Thyroid gland (tissue), 4 donors: ENCODE results near the gene PSMC5.

Experiments used
- CTCF ChIP-seq, 6 experiments: fragments of 200-600 bp in 3 of 6; fragments of 450-650 bp in 3 of 6; sonication (generic) in 3 of 6; IDR thresholded peaks; one replicate each; pipeline ENCODE4 v1.5.1; 2016 to 2019; ENCODE audit warnings: antibody characterized with exemption in 6 of 6, mild to moderate bottlenecking in 2 of 6, inconsistent platforms in 1 of 6, moderate library complexity in 1 of 6
- POLR2A ChIP-seq, 2 donors: fragments of 450-650 bp; IDR thresholded peaks; one replicate each; pipeline ENCODE4 v1.6.1; 2017; ENCODE audit warnings: antibody characterized with exemption in 2 of 2, mild to moderate bottlenecking in 2 of 2, moderate library complexity in 1 of 2

GRCh38 chr17:63820963-63821561 is 6.2 kb upstream of the PSMC5 start:
- TF ChIP-seq CTCF (IDR thresholded peaks at IDR 0.05) (no peak), POLR2A (IDR thresholded peaks at IDR 0.05) (no peak)
